ENCODE results near the gene SP100.
"Not testable (repeated sequence)": the region's sequence is repeated elsewhere in the genome, so short reads cannot be mapped to it uniquely, and the experiment has no call there.

Gene SP100

GRCh38 chr2:230435431-230435830, 19.4 kb downstream of the SP100 start:
- Histone ChIP-seq H3K27ac (ENCODE audit: low read depth in 2 of 2, low read length in 2 of 2) (no peak overlapping the region), H3K27me3 (ENCODE audit: control insufficient read depth in 2 of 2, insufficient read depth in 2 of 2, low read length in 2 of 2) (no peaks in the 10 kb centered on the region), H3K9me3 (ENCODE audit: control insufficient read depth in 2 of 2, low read length in 2 of 2) (peaks cover 0 to 2% of the 10 kb centered on the region in 2 donors), H3K4me1 (ENCODE audit: control insufficient read depth in 2 of 2, insufficient read depth in 2 of 2, low read length in 2 of 2) (peaks cover 0 to 4% of the 10 kb centered on the region in 2 donors), H3K4me3 (ENCODE audit: low read length in 2 of 2) (no peak overlapping the region), H3K9ac (ENCODE audit: low read depth in 1 of 2, low read length in 2 of 2) (no peak overlapping the region), H3K36me3 (ENCODE audit: control insufficient read depth in 2 of 2, insufficient read depth in 2 of 2, low read length in 2 of 2) (peaks cover 5 to 6% of the 10 kb centered on the region in 2 donors)

GRCh38 chr2:230439121-230439520, 23.1 kb downstream of the SP100 start:
- not testable (repeated sequence) for H3K4me3 ChIP-seq (ENCODE audit: low read length in 2 of 2); H3K27ac ChIP-seq (ENCODE audit: low read depth in 2 of 2, low read length in 2 of 2); H3K9me3 ChIP-seq (ENCODE audit: control insufficient read depth in 2 of 2, low read length in 2 of 2); H3K4me1 ChIP-seq (ENCODE audit: control insufficient read depth in 2 of 2, insufficient read depth in 2 of 2, low read length in 2 of 2); H3K27me3 ChIP-seq (ENCODE audit: control insufficient read depth in 2 of 2, insufficient read depth in 2 of 2, low read length in 2 of 2); H3K9ac ChIP-seq (ENCODE audit: low read depth in 1 of 2, low read length in 2 of 2)
- H3K36me3 ChIP-seq (ENCODE audit: control insufficient read depth in 2 of 2, insufficient read depth in 2 of 2, low read length in 2 of 2): peaks cover 11 to 13% of the 10 kb centered on the region in 2 donors

GRCh38 chr2:230439590-230439989, 23.6 kb downstream of the SP100 start:
- Histone ChIP-seq H3K4me3 (ENCODE audit: low read length in 2 of 2) (no peak overlapping the region), H3K27ac (ENCODE audit: low read depth in 2 of 2, low read length in 2 of 2) (no peak overlapping the region), H3K9ac (ENCODE audit: low read depth in 1 of 2, low read length in 2 of 2) (no peak overlapping the region), H3K36me3 (ENCODE audit: control insufficient read depth in 2 of 2, insufficient read depth in 2 of 2, low read length in 2 of 2) (peaks cover 16% of the 10 kb centered on the region in 2 donors), H3K4me1 (ENCODE audit: control insufficient read depth in 2 of 2, insufficient read depth in 2 of 2, low read length in 2 of 2) (peaks cover 0 to 3% of the 10 kb centered on the region in 2 donors), H3K9me3 (ENCODE audit: control insufficient read depth in 2 of 2, low read length in 2 of 2) (peaks cover 0 to 2% of the 10 kb centered on the region in 2 donors), H3K27me3 (ENCODE audit: control insufficient read depth in 2 of 2, insufficient read depth in 2 of 2, low read length in 2 of 2) (no peaks in the 10 kb centered on the region)

- H3K27ac ChIP-seq (ENCODE audit: low read depth in 2 of 2, low read length in 2 of 2): peak overlapping the region in 1 of 2 donors; percentile 45
- H3K9me3 ChIP-seq (ENCODE audit: control insufficient read depth in 2 of 2, low read length in 2 of 2): peaks cover 0 to under 1% of the 10 kb centered on the region in 2 donors
- no peak overlapping the region for H3K9ac ChIP-seq (ENCODE audit: low read depth in 1 of 2, low read length in 2 of 2)
- H3K27me3 ChIP-seq (ENCODE audit: control insufficient read depth in 2 of 2, insufficient read depth in 2 of 2, low read length in 2 of 2): no peaks in the 10 kb centered on the region
- peaks cover 20 to 21% of the 10 kb centered on the region in 2 donors for H3K36me3 ChIP-seq (ENCODE audit: control insufficient read depth in 2 of 2, insufficient read depth in 2 of 2, low read length in 2 of 2)
- peaks cover 0 to 3% of the 10 kb centered on the region in 2 donors for H3K4me1 ChIP-seq (ENCODE audit: control insufficient read depth in 2 of 2, insufficient read depth in 2 of 2, low read length in 2 of 2)
- no peak overlapping the region for H3K4me3 ChIP-seq (ENCODE audit: low read length in 2 of 2)
Observed at GRCh38 chr2:230441227-230441897, 25.4 kb downstream of the SP100 start.

- Histone ChIP-seq H3K9me3 (ENCODE audit: control insufficient read depth in 2 of 2, low read length in 2 of 2) (no peaks in the 10 kb centered on the region), H3K4me3 (ENCODE audit: low read length in 2 of 2) (no peak overlapping the region), H3K4me1 (ENCODE audit: control insufficient read depth in 2 of 2, insufficient read depth in 2 of 2, low read length in 2 of 2) (peaks cover 0 to 3% of the 10 kb centered on the region in 2 donors), H3K27me3 (ENCODE audit: control insufficient read depth in 2 of 2, insufficient read depth in 2 of 2, low read length in 2 of 2) (no peaks in the 10 kb centered on the region), H3K9ac (ENCODE audit: low read depth in 1 of 2, low read length in 2 of 2) (no peak overlapping the region), H3K36me3 (ENCODE audit: control insufficient read depth in 2 of 2, insufficient read depth in 2 of 2, low read length in 2 of 2) (peaks cover 28 to 30% of the 10 kb centered on the region in 2 donors), H3K27ac (ENCODE audit: low read depth in 2 of 2, low read length in 2 of 2) (no peak overlapping the region)
Observed at GRCh38 chr2:230443541-230443940, 27.5 kb downstream of the SP100 start.

- Histone ChIP-seq H3K9me3 (ENCODE audit: control insufficient read depth in 2 of 2, low read length in 2 of 2) (no peaks in the 10 kb centered on the region), H3K36me3 (ENCODE audit: control insufficient read depth in 2 of 2, insufficient read depth in 2 of 2, low read length in 2 of 2) (peaks cover 38 to 39% of the 10 kb centered on the region in 2 donors), H3K4me1 (ENCODE audit: control insufficient read depth in 2 of 2, insufficient read depth in 2 of 2, low read length in 2 of 2) (peaks cover 0 to 3% of the 10 kb centered on the region in 2 donors)
Observed at GRCh38 chr2:230444832-230445231, 28.8 kb downstream of the SP100 start.

GRCh38 chr2:230447036-230447435, 31.0 kb downstream of the SP100 start:
- Histone ChIP-seq H3K27ac (ENCODE audit: low read depth in 2 of 2, low read length in 2 of 2) (peak overlapping the region in 1 of 2 donors; percentile 28), H3K9me3 (ENCODE audit: control insufficient read depth in 2 of 2, low read length in 2 of 2) (no peaks in the 10 kb centered on the region), H3K4me3 (ENCODE audit: low read length in 2 of 2) (no peak overlapping the region), H3K27me3 (ENCODE audit: control insufficient read depth in 2 of 2, insufficient read depth in 2 of 2, low read length in 2 of 2) (no peaks in the 10 kb centered on the region), H3K36me3 (ENCODE audit: control insufficient read depth in 2 of 2, insufficient read depth in 2 of 2, low read length in 2 of 2) (peaks cover 42 to 49% of the 10 kb centered on the region in 2 donors), H3K4me1 (ENCODE audit: control insufficient read depth in 2 of 2, insufficient read depth in 2 of 2, low read length in 2 of 2) (no peaks in the 10 kb centered on the region), H3K9ac (ENCODE audit: low read depth in 1 of 2, low read length in 2 of 2) (no peak overlapping the region)

More at GRCh38 chr2:230444832-230445231, 28.8 kb downstream of the SP100 start:
- Histone ChIP-seq H3K9ac (ENCODE audit: low read depth in 1 of 2, low read length in 2 of 2) (no peak overlapping the region), H3K4me3 (ENCODE audit: low read length in 2 of 2) (no peak overlapping the region), H3K27ac (ENCODE audit: low read depth in 2 of 2, low read length in 2 of 2) (no peak overlapping the region), H3K27me3 (ENCODE audit: control insufficient read depth in 2 of 2, insufficient read depth in 2 of 2, low read length in 2 of 2) (no peaks in the 10 kb centered on the region)

- Histone ChIP-seq H3K9me3 (ENCODE audit: control insufficient read depth in 2 of 2, low read length in 2 of 2) (no peaks in the 10 kb centered on the region), H3K9ac (ENCODE audit: low read depth in 1 of 2, low read length in 2 of 2) (no peak overlapping the region), H3K4me1 (ENCODE audit: control insufficient read depth in 2 of 2, insufficient read depth in 2 of 2, low read length in 2 of 2) (no peaks in the 10 kb centered on the region), H3K27ac (ENCODE audit: low read depth in 2 of 2, low read length in 2 of 2) (peak overlapping the region; percentile 28 to 30), H3K4me3 (ENCODE audit: low read length in 2 of 2) (no peak overlapping the region), H3K27me3 (ENCODE audit: control insufficient read depth in 2 of 2, insufficient read depth in 2 of 2, low read length in 2 of 2) (no peaks in the 10 kb centered on the region), H3K36me3 (ENCODE audit: control insufficient read depth in 2 of 2, insufficient read depth in 2 of 2, low read length in 2 of 2) (peaks cover 39 to 50% of the 10 kb centered on the region in 2 donors)
Observed at GRCh38 chr2:230447455-230448451, 31.8 kb downstream of the SP100 start.

GRCh38 chr2:230449901-230450467, 34.0 kb downstream of the SP100 start:
- Histone ChIP-seq H3K36me3 (ENCODE audit: control insufficient read depth in 2 of 2, insufficient read depth in 2 of 2, low read length in 2 of 2) (peaks cover 35 to 42% of the 10 kb centered on the region in 2 donors), H3K9ac (ENCODE audit: low read depth in 1 of 2, low read length in 2 of 2) (no peak overlapping the region), H3K27ac (ENCODE audit: low read depth in 2 of 2, low read length in 2 of 2) (peak overlapping the region in 1 of 2 donors; percentile 16), H3K27me3 (ENCODE audit: control insufficient read depth in 2 of 2, insufficient read depth in 2 of 2, low read length in 2 of 2) (no peaks in the 10 kb centered on the region), H3K4me1 (ENCODE audit: control insufficient read depth in 2 of 2, insufficient read depth in 2 of 2, low read length in 2 of 2) (no peaks in the 10 kb centered on the region), H3K4me3 (ENCODE audit: low read length in 2 of 2) (no peak overlapping the region), H3K9me3 (ENCODE audit: control insufficient read depth in 2 of 2, low read length in 2 of 2) (no peaks in the 10 kb centered on the region)
